BE2C (cell line): ENCODE results near the gene ZNF750.
A peak's percentile ranks its signal among the peaks of the same experiment; 100 is the strongest.

Source experiments
- DNase-seq: peaks from one replicate; pipeline ENCODE4 v3.0.0-alpha.2; 2020
- H3K27me3 ChIP-seq: fragments of 250-450 bp; sonication (Bioruptor Pico); 2 replicates; pipeline ENCODE4 v1.5.1; 2020; ENCODE audit warnings: mild to moderate bottlenecking
- H3K36me3 ChIP-seq: fragments of 250-450 bp; sonication (Bioruptor Pico); 2 replicates; pipeline ENCODE4 v1.5.1; 2020; ENCODE audit warnings: mild to moderate bottlenecking
- H3K4me1 ChIP-seq: fragments of 250-450 bp; sonication (Bioruptor Pico); 2 replicates; pipeline ENCODE4 v1.5.1; 2020
- H3K4me3 ChIP-seq: 2 replicates; pipeline ENCODE4 v1.5.1; 2011; ENCODE audit warnings: low read depth, low read length
- H3K9me3 ChIP-seq: fragments of 250-450 bp; sonication (Bioruptor Pico); 2 replicates; pipeline ENCODE4 v1.5.1; 2020
- CTCF ChIP-seq: IDR thresholded peaks from 2 replicates; pipeline ENCODE4 v1.5.1; 2012; ENCODE audit warnings: mild to moderate bottlenecking, low read depth, low read length

ZNF750 gene

GRCh38 chr17:82828875-82829487, 10.8 kb downstream of the ZNF750 start:
- Histone ChIP-seq H3K4me1 (peaks cover 7% of the 10 kb centered on the region), H3K9me3 (no peaks in the 10 kb centered on the region), H3K27me3 (no peaks in the 10 kb centered on the region), H3K4me3 (no peak overlapping the region), H3K36me3 (0 out of 2 replicates have a peak, but pooled peaks cover 4% of the 10 kb centered on the region)
- TF ChIP-seq CTCF, result no peak
- no peak for DNase-seq

- H3K36me3 ChIP-seq, result 0 out of 2 replicates have a peak, but pooled peaks cover 4% of the 10 kb centered on the region
- H3K9me3 ChIP-seq, result no peaks in the 10 kb centered on the region
- no peak for DNase-seq
- H3K4me1 ChIP-seq, result peaks cover 7% of the 10 kb centered on the region
- H3K4me3 ChIP-seq, result no peak overlapping the region
- no peaks in the 10 kb centered on the region for H3K27me3 ChIP-seq
- TF ChIP-seq CTCF, result no peak
These were observed 12.9 kb downstream of the ZNF750 start for GRCh38 chr17:82826956-82827355.

- Histone ChIP-seq H3K36me3 (0 out of 2 replicates have a peak, but pooled peaks cover 4% of the 10 kb centered on the region), H3K27me3 (no peaks in the 10 kb centered on the region)
- no peak for DNase-seq
These were observed 13.6 kb downstream of the ZNF750 start for GRCh38 chr17:82826211-82826610.

GRCh38 chr17:82825540-82826124, 14.2 kb downstream of the ZNF750 start:
- Histone ChIP-seq H3K36me3 (0 out of 2 replicates have a peak, but pooled peaks cover 4% of the 10 kb centered on the region), H3K9me3 (no peaks in the 10 kb centered on the region), H3K4me1 (peaks cover 7% of the 10 kb centered on the region), H3K27me3 (no peaks in the 10 kb centered on the region), H3K4me3 (no peak overlapping the region)
- TF ChIP-seq CTCF, result no peak
- DNase-seq, result no peak

More at GRCh38 chr17:82826211-82826610, 13.6 kb downstream of the ZNF750 start:
- no peak for TF ChIP-seq CTCF
- peaks cover 7% of the 10 kb centered on the region for H3K4me1 ChIP-seq
- H3K9me3 ChIP-seq, result no peaks in the 10 kb centered on the region
- H3K4me3 ChIP-seq, result no peak overlapping the region

- Histone ChIP-seq H3K9me3 (no peaks in the 10 kb centered on the region), H3K4me1 (no peaks in the 10 kb centered on the region), H3K36me3 (peaks cover 4% of the 10 kb centered on the region), H3K27me3 (no peaks in the 10 kb centered on the region), H3K4me3 (no peak overlapping the region)
- DNase-seq, result no peak
- TF ChIP-seq CTCF, result peak; percentile 41
These were observed 16.8 kb downstream of the ZNF750 start for GRCh38 chr17:82823004-82823403.

- no peak for TF ChIP-seq CTCF
- no peak for DNase-seq
- Histone ChIP-seq H3K4me1 (no peaks in the 10 kb centered on the region), H3K9me3 (no peaks in the 10 kb centered on the region), H3K36me3 (peaks cover 4% of the 10 kb centered on the region), H3K27me3 (no peaks in the 10 kb centered on the region), H3K4me3 (no peak overlapping the region)
These were observed 17.5 kb downstream of the ZNF750 start for GRCh38 chr17:82822281-82822680.
